GM12878 (cell line): ENCODE measurements around the gene ZNF608. TPM values are rescaled to one million over a fixed set of nuclear protein-coding genes. Genes with fewer than 3 reads are reported as not detected.

ENCODE experiments used
- ATAC-seq: fragments of 200-7000 bp; cut with Tn5 transposase; 3 replicates; pipeline ENCODE4 v1.9.1; 2020; ENCODE audit warnings: mild to moderate bottlenecking, moderate library complexity
- BruUV-seq: library from RNA; stranded (reverse); fragments of 400-500 nt; replicated peaks from 2 replicates; lab custom pipeline; 2021; lab: Mats Ljungman, UMichigan
- CTCF ChIA-PET: fragments of 300-600 bp; sonication (Branson Sonifier 250); formaldehyde crosslinking; extraction: SDS; loops from one replicate; lab custom pipeline; 2021; ENCODE audit warnings: inconsistent platforms; lab: Yijun Ruan, JAX
- POLR2A ChIA-PET: fragments of 350-600 bp; formaldehyde crosslinking; extraction: SDS; loops from one replicate; lab custom pipeline; 2021; ENCODE audit warnings: inconsistent platforms; lab: Charles Lee
- RAD21 ChIA-PET: fragments of 300-600 bp; sonication (Branson Sonifier 250); formaldehyde crosslinking; loops from one replicate; lab custom pipeline; 2023; ENCODE audit warnings: antibody characterized with exemption; ENCODE audit not compliant: unreplicated experiment; lab: Charles Lee
- SMC1A ChIA-PET: fragments of 300-600 bp; sonication (Branson Sonifier 250); formaldehyde crosslinking; loops from one replicate; lab custom pipeline; 2023; ENCODE audit not compliant: unreplicated experiment, uncharacterized antibody; lab: Charles Lee
- DNase-seq: peaks from one replicate; pipeline ENCODE4 v3.0.0-alpha.2; 2011; ENCODE audit warnings: low read depth, low spot score
- FAIRE-seq: peaks from 3 replicates; lab custom pipeline; 2011; peaks lifted over from hg19 to GRCh38; lab: Jason Lieb, UNC
- H2AFZ ChIP-seq: 2 replicates; pipeline ENCODE4 v1.6.0; 2011; ENCODE audit warnings: low read depth, low read length, control low read depth; ENCODE audit not compliant: control insufficient read depth
- H3K27ac ChIP-seq: 2 replicates; pipeline ENCODE4 v1.5.1; 2011; ENCODE audit warnings: control low read depth; ENCODE audit not compliant: control insufficient read depth, insufficient read depth
- H3K27me3 ChIP-seq, 2 experiments: replicated peaks in 1 of 2; 2 replicates each; pipeline versions ENCODE4 v1.6.0 to v1.6.1; 2011; ENCODE audit warnings: low read length in 1 of 2; ENCODE audit not compliant: control insufficient read depth in 2 of 2, insufficient read depth in 2 of 2
- H3K36me3 ChIP-seq, 2 experiments: 2 replicates each; pipeline ENCODE4 v1.5.1; 2011; ENCODE audit warnings: low read length in 1 of 2; ENCODE audit not compliant: control insufficient read depth in 2 of 2, insufficient read depth in 2 of 2
- H3K4me1 ChIP-seq: 2 replicates; pipeline ENCODE4 v1.6.1; 2011; ENCODE audit warnings: mild to moderate bottlenecking, low read length, moderate library complexity, mixed read lengths; ENCODE audit not compliant: control insufficient read depth, insufficient read depth
- H3K4me2 ChIP-seq: 2 replicates; pipeline ENCODE4 v1.6.0; 2011; ENCODE audit warnings: control low read depth; ENCODE audit not compliant: control insufficient read depth, insufficient read depth
- H3K4me3 ChIP-seq: fragments of 200-600 bp; sonication (generic); 2 replicates; pipeline ENCODE4 v1.5.1; 2016
- H3K79me2 ChIP-seq: 2 replicates; pipeline ENCODE4 v1.6.0; 2011; ENCODE audit warnings: low read length; ENCODE audit not compliant: control insufficient read depth, insufficient read depth
- H3K9ac ChIP-seq: 2 replicates; pipeline ENCODE4 v1.8.0; 2011; ENCODE audit warnings: low read length, control low read depth, mixed read lengths; ENCODE audit not compliant: control insufficient read depth, insufficient read depth
- H3K9me3 ChIP-seq: replicated peaks from 3 replicates; pipeline ENCODE4 v1.5.1; 2011; ENCODE audit warnings: mild to moderate bottlenecking, low read length; ENCODE audit not compliant: control insufficient read depth, insufficient read depth
- H4K20me1 ChIP-seq: 2 replicates; pipeline ENCODE4 v1.6.0; 2011; ENCODE audit not compliant: control insufficient read depth, insufficient read depth
- CBX3 ChIP-seq: fragments of 200-600 bp; sonication (generic); IDR thresholded peaks from 2 replicates; pipeline ENCODE4 v1.6.1; 2016; ENCODE audit warnings: low read depth, borderline replicate concordance
- JUNB ChIP-seq: IDR thresholded peaks from 2 replicates; pipeline ENCODE4 v1.6.1; 2016; ENCODE audit warnings: antibody characterized with exemption, mild to moderate bottlenecking
- NR2C1 ChIP-seq: fragments of 450-650 bp; IDR thresholded peaks from 2 replicates; pipeline ENCODE4 v1.6.1; 2017; ENCODE audit warnings: antibody characterized with exemption, mild to moderate bottlenecking, moderate library complexity
- NR2F1 ChIP-seq: fragments of 450-650 bp; conservative IDR thresholded peaks from 2 replicates; pipeline ENCODE4 v1.6.1; 2017; ENCODE audit warnings: mild to moderate bottlenecking
- SP1 ChIP-seq: IDR thresholded peaks from one replicate; pipeline ENCODE4 v1.6.1; 2011; ENCODE audit warnings: low read depth, low read length
- SPI1 ChIP-seq: IDR thresholded peaks from 2 replicates; pipeline ENCODE4 v1.6.1; 2011; ENCODE audit warnings: low read depth, mild to moderate bottlenecking, low read length, moderate library complexity, borderline replicate concordance; ENCODE audit not compliant: insufficient read depth
- SUZ12 ChIP-seq: fragments of 200-600 bp; sonication (generic); IDR thresholded peaks from one replicate; pipeline ENCODE4 v1.6.1; 2018; ENCODE audit warnings: antibody characterized with exemption, mild to moderate bottlenecking; ENCODE audit not compliant: unreplicated experiment
- ZNF207 ChIP-seq: fragments of 450-650 bp; IDR thresholded peaks from 2 replicates; pipeline ENCODE4 v1.6.1; 2014; ENCODE audit warnings: antibody characterized with exemption, mild to moderate bottlenecking, borderline replicate concordance
- ZNF622 ChIP-seq: fragments of 450-650 bp; IDR thresholded peaks from 2 replicates; pipeline ENCODE4 v1.6.1; 2017; ENCODE audit warnings: mild to moderate bottlenecking, inconsistent platforms
- WGBS: methylation state at CpG from one replicate; pipeline ENCODE4 v1.1.6; 2016; ENCODE audit warnings: low lambda C conversion rate; ENCODE audit not compliant: insufficient replicate concordance, insufficient coverage; ENCODE audit errors: missing lambda C conversion rate; 5-methylcytosine and 5-hydroxymethylcytosine counted together
- in situ Hi-C: fragments of 300-500 bp; cut with MboI; formaldehyde crosslinking; loops from 9 replicates; pipeline ENCODE4 v1.14.3; 2018; ENCODE audit warnings: mixed read lengths
- intact Hi-C: fragments of 100-400 bp; cut with micrococcal nuclease; formaldehyde crosslinking; loops from one replicate; pipeline ENCODE4 v1.14.2; 2022; ENCODE audit not compliant: unreplicated experiment
- polyA plus RNA-seq, 11 experiments: library from polyadenylated mRNA; depleted of rRNA in 4 of 11; unstranded in 6 of 11; stranded (reverse) in 5 of 11; fragments of >200 nt; fragmentation: Nextera tagmentation in 4 of 11; fragmentation: Illumina TruSeq in 1 of 11; extraction: Ambion mirVana in 4 of 11; extraction: Trizol in 1 of 11; gene quantifications; 1 replicate in 1 of 11; 2 replicates in 10 of 11; pipeline versions ENCODE4 v1.2.1 to v1.2.3, GENCODE V29; 2011 to 2016; ENCODE audit warnings: inconsistent platforms in 2 of 11, missing spikeins in 2 of 11, low read depth in 1 of 11
- total RNA-seq, 4 experiments: library from RNA; depleted of rRNA in 3 of 4; stranded (reverse); fragments of >200 nt in 3 of 4; fragmentation: Illumina TruSeq in 1 of 4; extraction: Trizol in 1 of 4; gene quantifications; 2 replicates each; pipeline versions ENCODE4 v1.2.1 to v1.2.3, GENCODE V29; 2013 to 2021
- TF ChIP-seq, protein P1 (sequence below): fragments of 150-350 bp; IDR thresholded peaks from 2 replicates; pipeline ENCODE4 v1.6.1; 2014; ENCODE audit warnings: mild to moderate bottlenecking, low read depth, low read length
- TF ChIP-seq, protein P2 (sequence below): IDR thresholded peaks from 2 replicates; pipeline ENCODE4 v1.6.1; 2012; ENCODE audit warnings: low read depth, low read length, improper control_type of control experiment

The ZNF608 gene
- total and polyA plus RNA-seq, 10 of the 15 experiments (the other 5 are each of a cell fraction or from before 2014, with no cell fraction given), result 0.19 to 6.7 (median 0.64) TPM

GRCh38 chr5:124755041-124755440, 8.6 kb upstream of the ZNF608 start:
- intact Hi-C loops, result no loop called here
- TF ChIP-seq, protein P1, sequence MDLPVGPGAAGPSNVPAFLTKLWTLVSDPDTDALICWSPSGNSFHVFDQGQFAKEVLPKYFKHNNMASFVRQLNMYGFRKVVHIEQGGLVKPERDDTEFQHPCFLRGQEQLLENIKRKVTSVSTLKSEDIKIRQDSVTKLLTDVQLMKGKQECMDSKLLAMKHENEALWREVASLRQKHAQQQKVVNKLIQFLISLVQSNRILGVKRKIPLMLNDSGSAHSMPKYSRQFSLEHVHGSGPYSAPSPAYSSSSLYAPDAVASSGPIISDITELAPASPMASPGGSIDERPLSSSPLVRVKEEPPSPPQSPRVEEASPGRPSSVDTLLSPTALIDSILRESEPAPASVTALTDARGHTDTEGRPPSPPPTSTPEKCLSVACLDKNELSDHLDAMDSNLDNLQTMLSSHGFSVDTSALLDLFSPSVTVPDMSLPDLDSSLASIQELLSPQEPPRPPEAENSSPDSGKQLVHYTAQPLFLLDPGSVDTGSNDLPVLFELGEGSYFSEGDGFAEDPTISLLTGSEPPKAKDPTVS, result no peak
- TF ChIP-seq SPI1, result no peak
- TF ChIP-seq NR2F1, result no peak
- Histone ChIP-seq H3K4me3 (no peak overlapping the region), H2AFZ (no peak overlapping the region), H3K4me1 (no peaks in the 10 kb centered on the region), H3K27me3 (no peaks in the 10 kb centered on the region), H3K79me2 (no peaks in the 10 kb centered on the region), H3K9me3 (no peaks in the 10 kb centered on the region), H3K9ac (no peak overlapping the region), H3K36me3 (no peaks in the 10 kb centered on the region), H4K20me1 (no peaks in the 10 kb centered on the region), H3K27ac (no peak overlapping the region), H3K4me2 (no peak overlapping the region)
- ChIA-PET POLR2A (interaction anchor here (0.6 kb wide), 1 partner anchor 1304 kb away, joined by 8 read pairs; no protein-coding TSS in a partner anchor), CTCF (no interaction called here), RAD21 (no interaction called here), SMC1A (interaction anchor here (1.7 kb wide), 1 partner anchor 48 kb away, joined by 4 read pairs; no protein-coding TSS in a partner anchor)
- ATAC-seq, result no peak
- WGBS, result 98% methylated on average over 2 of the region's 2 CpGs
- in situ Hi-C loops, result no loop called here
- no peak for DNase-seq
- no TSS peak for BruUV-seq
- FAIRE-seq, result no peak

DNA sequence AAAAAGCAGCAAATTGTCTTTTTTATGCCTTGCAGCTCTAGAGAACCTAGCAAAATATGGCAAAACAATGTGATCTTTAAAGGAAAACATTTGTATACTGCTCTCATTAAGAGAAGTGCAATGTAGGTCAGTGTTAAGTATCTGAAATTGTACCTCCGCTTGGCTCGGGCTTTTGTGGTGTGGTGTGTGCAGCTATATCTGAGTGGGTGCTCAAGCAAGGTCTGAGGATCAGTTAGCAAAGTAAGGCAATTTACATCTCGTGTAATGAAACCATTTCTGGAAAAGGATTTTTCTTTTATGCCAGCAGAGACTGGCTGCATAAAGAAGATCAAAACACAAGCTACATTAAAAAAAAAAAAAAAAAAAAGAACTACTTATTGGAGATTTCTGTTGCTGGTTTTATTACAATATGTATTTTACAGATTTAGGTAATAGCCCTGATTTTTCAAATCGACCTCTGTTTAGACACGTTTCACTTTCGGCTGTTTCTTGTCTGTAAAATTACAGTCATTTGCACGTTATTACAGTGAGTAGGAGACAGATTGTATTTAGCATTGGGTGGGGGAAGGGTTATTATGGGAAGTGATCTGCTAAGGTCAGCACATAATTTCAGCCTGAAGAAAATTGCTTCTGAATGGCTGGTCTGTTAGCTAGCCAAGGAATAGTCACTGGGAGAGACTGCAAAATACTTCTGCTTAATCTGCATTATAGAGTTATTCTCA, 7.9 kb upstream of the ZNF608 start:
- no peak for DNase-seq
- Histone ChIP-seq H3K27me3 (no peaks in the 10 kb centered on the region), H3K4me1 (peaks cover 3% of the 10 kb centered on the region; the same call in 1 of the 2 replicates), H3K4me2 (no peak overlapping the region), H3K9me3 (no peaks in the 10 kb centered on the region), H3K9ac (no peak overlapping the region), H3K4me3 (no peak overlapping the region), H3K36me3 (no peaks in the 10 kb centered on the region), H3K27ac (no peak overlapping the region), H4K20me1 (no peaks in the 10 kb centered on the region), H3K79me2 (no peaks in the 10 kb centered on the region), H2AFZ (no peak overlapping the region)
- CTCF ChIA-PET, result no interaction called here
- BruUV-seq, result no TSS peak
- RAD21 ChIA-PET, result interaction anchor here (0.6 kb wide), 1 partner anchor 47 kb away, joined by 3 read pairs; no protein-coding TSS in a partner anchor
- SMC1A ChIA-PET, result no interaction called here
- POLR2A ChIA-PET, result interaction anchor here (0.5 to 0.6 kb wide), 4 partner anchors 11 to 179 kb away, joined by 3 to 4 read pairs (median 3); no protein-coding TSS in a partner anchor
- no peak for FAIRE-seq
- intact Hi-C loops, result no loop called here
- no peak for ATAC-seq
- 1% methylated on average over 7 of the region's 7 CpGs for WGBS
- in situ Hi-C loops, result no loop called here
- TF ChIP-seq ZNF207, result no peak
- no peak for TF ChIP-seq JUNB
- TF ChIP-seq ZNF622, result no peak
- TF ChIP-seq CBX3, result no peak
- no peak for TF ChIP-seq SUZ12
- no peak for TF ChIP-seq NR2C1
- TF ChIP-seq SP1, result no peak
- TF ChIP-seq, protein P2, sequence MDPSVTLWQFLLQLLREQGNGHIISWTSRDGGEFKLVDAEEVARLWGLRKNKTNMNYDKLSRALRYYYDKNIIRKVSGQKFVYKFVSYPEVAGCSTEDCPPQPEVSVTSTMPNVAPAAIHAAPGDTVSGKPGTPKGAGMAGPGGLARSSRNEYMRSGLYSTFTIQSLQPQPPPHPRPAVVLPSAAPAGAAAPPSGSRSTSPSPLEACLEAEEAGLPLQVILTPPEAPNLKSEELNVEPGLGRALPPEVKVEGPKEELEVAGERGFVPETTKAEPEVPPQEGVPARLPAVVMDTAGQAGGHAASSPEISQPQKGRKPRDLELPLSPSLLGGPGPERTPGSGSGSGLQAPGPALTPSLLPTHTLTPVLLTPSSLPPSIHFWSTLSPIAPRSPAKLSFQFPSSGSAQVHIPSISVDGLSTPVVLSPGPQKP, result no peak
